ENCODE results near the gene SCN11A. TPM values are rescaled to one million over a fixed set of nuclear protein-coding genes. Genes with fewer than 3 reads are reported as not detected.

SCN11A gene
- total RNA-seq, 2 experiments from 2014 or later: not detected

GRCh38 chr3:39095778-39096177, 44.0 kb upstream of the SCN11A start:
- Mint-ChIP-seq H3K36me3 (ENCODE audit: low read depth) (peaks cover 12% of the 10 kb centered on the region), H3K9me3 (no peaks in the 10 kb centered on the region), H3K27me3 (no peaks in the 10 kb centered on the region), H3K4me1 (ENCODE audit: low read depth) (peaks cover 2% of the 10 kb centered on the region), H3K4me3 (no peak overlapping the region), H3K27ac (peak overlapping the region; percentile 34)
- TF ChIP-seq CTCF (IDR thresholded peaks at IDR 0.05): no peak
- DNase-seq (no peak), ATAC-seq (no peak)
- CTCF ChIA-PET: interaction anchor here (1.6 kb wide), 1 partner anchor 193 kb away, joined by 5 read pairs; no protein-coding TSS in a partner anchor
- POLR2A ChIA-PET: no interaction called here
- intact Hi-C loops (cut with micrococcal nuclease): no loop called here

- no peak for TF ChIP-seq CTCF (IDR thresholded peaks at IDR 0.05)
- ChIA-PET POLR2A (no interaction called here), CTCF (interaction anchor here (0.9 to 4.1 kb wide), 3 partner anchors 14 to 194 kb away, joined by 3 to 16 read pairs (median 5); no protein-coding TSS in a partner anchor)
- Mint-ChIP-seq H3K4me1 (ENCODE audit: low read depth) (peaks cover 2% of the 10 kb centered on the region), H3K4me3 (no peak overlapping the region), H3K9me3 (no peaks in the 10 kb centered on the region), H3K27ac (peak overlapping the region; percentile 34), H3K36me3 (ENCODE audit: low read depth) (peaks cover 12% of the 10 kb centered on the region), H3K27me3 (no peaks in the 10 kb centered on the region)
- DNase-seq (no peak), ATAC-seq (no peak)
- intact Hi-C loops (cut with micrococcal nuclease): no loop called here
Measured at GRCh38 chr3:39094851-39095677, 43.3 kb upstream of the SCN11A start.

- Mint-ChIP-seq H3K27me3 (no peaks in the 10 kb centered on the region), H3K36me3 (ENCODE audit: low read depth) (peaks cover 14% of the 10 kb centered on the region), H3K27ac (peak overlapping the region; percentile 4), H3K4me3 (no peak overlapping the region), H3K9me3 (no peaks in the 10 kb centered on the region), H3K4me1 (ENCODE audit: low read depth) (peaks cover 2% of the 10 kb centered on the region)
- CTCF ChIA-PET: interaction anchor here (4.1 kb wide), 1 partner anchor 197 kb away, joined by 16 read pairs; no protein-coding TSS in a partner anchor
- TF ChIP-seq CTCF (IDR thresholded peaks at IDR 0.05): no peak
- peak; percentile 36 for DNase-seq
- peak; percentile 85 for ATAC-seq
- intact Hi-C loops (cut with micrococcal nuclease): no loop called here
- POLR2A ChIA-PET: no interaction called here
Measured at GRCh38 chr3:39090922-39091321, 39.2 kb upstream of the SCN11A start.

- DNase-seq: no peak
- Mint-ChIP-seq H3K4me1 (ENCODE audit: low read depth) (peaks cover 2% of the 10 kb centered on the region), H3K36me3 (ENCODE audit: low read depth) (peaks cover 15% of the 10 kb centered on the region), H3K27ac (no peak overlapping the region), H3K27me3 (no peaks in the 10 kb centered on the region), H3K4me3 (no peak overlapping the region), H3K9me3 (no peaks in the 10 kb centered on the region)
- ATAC-seq: no peak
- TF ChIP-seq CTCF (IDR thresholded peaks at IDR 0.05): no peak
- intact Hi-C loops (cut with micrococcal nuclease): no loop called here
- ChIA-PET CTCF (no interaction called here), POLR2A (interaction anchor here (0.8 to 1.0 kb wide), 3 partner anchors 17 to 200 kb away, joined by 3 to 4 read pairs (median 4); partner anchors contain the start of genes GORASP1 and TTC21A)
Measured at GRCh38 chr3:39088889-39089288, 37.1 kb upstream of the SCN11A start.

- ChIA-PET POLR2A (interaction anchor here (0.8 to 1.0 kb wide), 2 partner anchors 18 to 200 kb away, joined by 3 to 4 read pairs; no protein-coding TSS in a partner anchor), CTCF (no interaction called here)
- Mint-ChIP-seq H3K27me3 (no peaks in the 10 kb centered on the region), H3K27ac (no peak overlapping the region), H3K36me3 (ENCODE audit: low read depth) (peaks cover 15% of the 10 kb centered on the region), H3K9me3 (no peaks in the 10 kb centered on the region), H3K4me3 (no peak overlapping the region), H3K4me1 (ENCODE audit: low read depth) (peaks cover 3% of the 10 kb centered on the region)
- ATAC-seq (no peak), DNase-seq (no peak)
- TF ChIP-seq CTCF (IDR thresholded peaks at IDR 0.05): no peak
- intact Hi-C loops (cut with micrococcal nuclease): no loop called here
Measured at GRCh38 chr3:39088456-39088855, 36.7 kb upstream of the SCN11A start.

All from activated CD8-positive, alpha-beta T cell treated with anti-CD3 and anti-CD28 coated beads for 36 hours (primary cell).